Ishikawa (cell line): ENCODE measurements around the gene DAB2.

Experiments used
- CEBPB ChIP-seq: IDR thresholded peaks from 2 replicates; pipeline ENCODE4 v1.6.1; 2012
- CREB1 ChIP-seq: IDR thresholded peaks from 2 replicates; pipeline ENCODE4 v1.6.1; 2012; ENCODE audit warnings: low read depth
- EGR1 ChIP-seq: IDR thresholded peaks from 2 replicates; pipeline ENCODE4 v1.6.1; 2012
- EP300 ChIP-seq: IDR thresholded peaks from 2 replicates; pipeline ENCODE4 v1.6.1; 2012; ENCODE audit warnings: borderline replicate concordance
- FOXM1 ChIP-seq: IDR thresholded peaks from 2 replicates; pipeline ENCODE4 v1.6.1; 2012; ENCODE audit warnings: low read depth, borderline replicate concordance
- MAX ChIP-seq: IDR thresholded peaks from 2 replicates; pipeline ENCODE4 v1.6.1; 2012
- NFIC ChIP-seq: IDR thresholded peaks from 2 replicates; pipeline ENCODE4 v1.6.1; 2012
- RAD21 ChIP-seq: IDR thresholded peaks from 2 replicates; pipeline ENCODE4 v1.6.1; 2012; ENCODE audit warnings: low read depth
- REST ChIP-seq: IDR thresholded peaks from 2 replicates; pipeline ENCODE4 v1.6.1; 2012; ENCODE audit warnings: low read depth, mild to moderate bottlenecking
- TAF1 ChIP-seq: IDR thresholded peaks from 2 replicates; pipeline ENCODE4 v1.6.1; 2012; ENCODE audit warnings: low read depth, mild to moderate bottlenecking
- TCF12 ChIP-seq: IDR thresholded peaks from 2 replicates; pipeline ENCODE4 v1.6.1; 2012; ENCODE audit warnings: low read depth
- TEAD4 ChIP-seq: IDR thresholded peaks from 2 replicates; pipeline ENCODE4 v1.6.1; 2012
- USF1 ChIP-seq: IDR thresholded peaks from 2 replicates; pipeline ENCODE4 v1.6.1; 2012
- YY1 ChIP-seq: IDR thresholded peaks from 2 replicates; pipeline ENCODE4 v1.6.1; 2012; ENCODE audit warnings: low read depth
- ZBTB7A ChIP-seq: IDR thresholded peaks from 2 replicates; pipeline ENCODE4 v1.6.1; 2012; ENCODE audit warnings: low read depth

DAB2 gene

GRCh38 chr5:39390945-39391344 is 33.8 kb downstream of the DAB2 start:
- TF ChIP-seq EP300 (no peak), YY1 (no peak), NFIC (no peak)

GRCh38 chr5:39387293-39387692 is 37.5 kb downstream of the DAB2 start:
- no peak for TF ChIP-seq RAD21
- TF ChIP-seq EP300 = no peak

GRCh38 chr5:39384271-39384670 is 40.5 kb downstream of the DAB2 start:
- TF ChIP-seq REST (no peak), CEBPB (no peak), TCF12 (no peak), TAF1 (no peak), NFIC (no peak), TEAD4 (no peak), CREB1 (no peak), MAX (no peak), USF1 (no peak), ZBTB7A (no peak), FOXM1 (no peak), EP300 (no peak)

- TF ChIP-seq EP300 = no peak
- no peak for TF ChIP-seq NFIC
- no peak for TF ChIP-seq RAD21
- no peak for TF ChIP-seq EGR1
- no peak for TF ChIP-seq TAF1
- no peak for TF ChIP-seq YY1
- no peak for TF ChIP-seq ZBTB7A
- no peak for TF ChIP-seq CREB1
- TF ChIP-seq TEAD4 = no peak
- no peak for TF ChIP-seq FOXM1
- TF ChIP-seq TCF12 = no peak
- no peak for TF ChIP-seq MAX
- TF ChIP-seq USF1 = no peak
- no peak for TF ChIP-seq REST
- no peak for TF ChIP-seq CEBPB
These were observed 43.4 kb downstream of the DAB2 start for GRCh38 chr5:39381376-39381775.

- TF ChIP-seq REST = no peak
- no peak for TF ChIP-seq RAD21
- TF ChIP-seq CEBPB = no peak
- no peak for TF ChIP-seq TEAD4
- TF ChIP-seq FOXM1 = no peak
- no peak for TF ChIP-seq ZBTB7A
- TF ChIP-seq NFIC = no peak
- TF ChIP-seq EGR1 = no peak
- TF ChIP-seq MAX = no peak
- TF ChIP-seq YY1 = no peak
These were observed 45.1 kb downstream of the DAB2 start for GRCh38 chr5:39379693-39380092.
